ENCODE measurements around the gene FBN1.

GRCh38 chr15:48671103-48672022 is 25.9 kb upstream of the FBN1 start:
- TF ChIP-seq POLR2AphosphoS5 (IDR thresholded peaks at IDR 0.05), result no peak
- TF ChIP-seq, protein P1, sequence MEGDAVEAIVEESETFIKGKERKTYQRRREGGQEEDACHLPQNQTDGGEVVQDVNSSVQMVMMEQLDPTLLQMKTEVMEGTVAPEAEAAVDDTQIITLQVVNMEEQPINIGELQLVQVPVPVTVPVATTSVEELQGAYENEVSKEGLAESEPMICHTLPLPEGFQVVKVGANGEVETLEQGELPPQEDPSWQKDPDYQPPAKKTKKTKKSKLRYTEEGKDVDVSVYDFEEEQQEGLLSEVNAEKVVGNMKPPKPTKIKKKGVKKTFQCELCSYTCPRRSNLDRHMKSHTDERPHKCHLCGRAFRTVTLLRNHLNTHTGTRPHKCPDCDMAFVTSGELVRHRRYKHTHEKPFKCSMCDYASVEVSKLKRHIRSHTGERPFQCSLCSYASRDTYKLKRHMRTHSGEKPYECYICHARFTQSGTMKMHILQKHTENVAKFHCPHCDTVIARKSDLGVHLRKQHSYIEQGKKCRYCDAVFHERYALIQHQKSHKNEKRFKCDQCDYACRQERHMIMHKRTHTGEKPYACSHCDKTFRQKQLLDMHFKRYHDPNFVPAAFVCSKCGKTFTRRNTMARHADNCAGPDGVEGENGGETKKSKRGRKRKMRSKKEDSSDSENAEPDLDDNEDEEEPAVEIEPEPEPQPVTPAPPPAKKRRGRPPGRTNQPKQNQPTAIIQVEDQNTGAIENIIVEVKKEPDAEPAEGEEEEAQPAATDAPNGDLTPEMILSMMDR (IDR thresholded peaks at IDR 0.05), result no peak
- no peak for TF ChIP-seq POLR2A (IDR thresholded peaks at IDR 0.05)
